CD4-positive, alpha-beta T cell treated with Interleukin-21 for 1 hour (primary cell): ENCODE results near the gene APOBEC3C.
"Not testable (repeated sequence)": the region's sequence is repeated elsewhere in the genome, so short reads cannot be mapped to it uniquely, and the experiment has no call there.

Experiments
- DNase-seq: peaks from one replicate; pipeline ENCODE4 v3.0.0-alpha.2; 2020

The APOBEC3C gene

GRCh38 chr22:39066442-39067276 lies 52.6 kb downstream of the APOBEC3C start:
- not testable (repeated sequence) for DNase-seq

- no peak for DNase-seq
Measured at GRCh38 chr22:39068033-39068785, 54.2 kb downstream of the APOBEC3C start.
